ENCODE measurements around the gene ZFP1. TPM values are rescaled to one million over a fixed set of nuclear protein-coding genes. Genes with fewer than 3 reads are reported as not detected.
"Not testable (repeated sequence)": the region's sequence is repeated elsewhere in the genome, so short reads cannot be mapped to it uniquely, and the experiment has no call there.

ZFP1 gene
- total RNA-seq, 1 donor from 2014 or later: 14.0 TPM

GRCh38 chr16:75116081-75116910, 32.0 kb upstream of the ZFP1 start, which contains the start of gene LDHD:
LDHD (minus strand) TSS chr16:75116780; CDS start chr16:75116720, 60 bp downstream.
- DNase-seq (ENCODE audit: low spot score): no peak
- Mint-ChIP-seq H3K36me3 (ENCODE audit: low read depth) (no peaks in the 10 kb centered on the region), H3K4me3 (ENCODE audit: low read depth) (peak within 1 kb of the TSS; percentile 54), H3K9me3 (peaks cover 2% of the 10 kb centered on the region), H3K4me1 (ENCODE audit: low read depth) (peaks cover 3% of the 10 kb centered on the region), H3K27me3 (ENCODE audit: low read depth) (no peaks in the 10 kb centered on the region), H3K27ac (no peak within 1 kb of the TSS)
- intact Hi-C loops (cut with micrococcal nuclease): loop anchor here (10.0 kb wide), 1 partner anchor 411 kb away; the partner anchor contains the start of gene MLKL

- DNase-seq (ENCODE audit: low spot score): no peak
- Mint-ChIP-seq H3K27ac (no peak overlapping the region), H3K36me3 (ENCODE audit: low read depth) (no peaks in the 10 kb centered on the region), H3K9me3 (peaks cover 8% of the 10 kb centered on the region), H3K4me1 (ENCODE audit: low read depth) (peaks cover under 1% of the 10 kb centered on the region), H3K27me3 (ENCODE audit: low read depth) (no peaks in the 10 kb centered on the region), H3K4me3 (ENCODE audit: low read depth) (no peak overlapping the region)
- intact Hi-C loops (cut with micrococcal nuclease): loop anchor here (10.0 kb wide), 1 partner anchor 412 kb away; the partner anchor contains the start of gene MLKL
Observed at GRCh38 chr16:75116911-75117245, 31.4 kb upstream of the ZFP1 start.

GRCh38 chr16:75118943-75119539, 29.3 kb upstream of the ZFP1 start:
- H3K4me1 Mint-ChIP-seq (ENCODE audit: low read depth): no peaks in the 10 kb centered on the region
- no peak overlapping the region for H3K4me3 Mint-ChIP-seq (ENCODE audit: low read depth)
- intact Hi-C loops (cut with micrococcal nuclease): loop anchor here (10.0 kb wide), 1 partner anchor 414 kb away; the partner anchor contains the start of gene MLKL
- H3K36me3 Mint-ChIP-seq (ENCODE audit: low read depth): peaks cover 3% of the 10 kb centered on the region
- DNase-seq (ENCODE audit: low spot score): no peak
- no peak overlapping the region for H3K27ac Mint-ChIP-seq
- peaks cover 16% of the 10 kb centered on the region for H3K9me3 Mint-ChIP-seq
- H3K27me3 Mint-ChIP-seq (ENCODE audit: low read depth): no peaks in the 10 kb centered on the region

- no peak overlapping the region for H3K27ac Mint-ChIP-seq
- H3K36me3 Mint-ChIP-seq (ENCODE audit: low read depth): peaks cover 3% of the 10 kb centered on the region
- no peak overlapping the region for H3K4me3 Mint-ChIP-seq (ENCODE audit: low read depth)
- intact Hi-C loops (cut with micrococcal nuclease): no loop called here
- H3K9me3 Mint-ChIP-seq: peaks cover 16% of the 10 kb centered on the region
- DNase-seq (ENCODE audit: low spot score): no peak
- H3K27me3 Mint-ChIP-seq (ENCODE audit: low read depth): no peaks in the 10 kb centered on the region
- H3K4me1 Mint-ChIP-seq (ENCODE audit: low read depth): no peaks in the 10 kb centered on the region
Observed at GRCh38 chr16:75120253-75120652, 28.1 kb upstream of the ZFP1 start.

- Mint-ChIP-seq H3K27ac (no peak overlapping the region), H3K4me3 (ENCODE audit: low read depth) (no peak overlapping the region), H3K27me3 (ENCODE audit: low read depth) (no peaks in the 10 kb centered on the region), H3K4me1 (ENCODE audit: low read depth) (no peaks in the 10 kb centered on the region), H3K36me3 (ENCODE audit: low read depth) (peaks cover 3% of the 10 kb centered on the region), H3K9me3 (peaks cover 19% of the 10 kb centered on the region)
- no peak for DNase-seq (ENCODE audit: low spot score)
- intact Hi-C loops (cut with micrococcal nuclease): no loop called here
Observed at GRCh38 chr16:75121949-75122568, 26.3 kb upstream of the ZFP1 start.

GRCh38 chr16:75122609-75123008, 25.7 kb upstream of the ZFP1 start:
- no peak for DNase-seq (ENCODE audit: low spot score)
- Mint-ChIP-seq H3K27ac (no peak overlapping the region), H3K9me3 (peaks cover 24% of the 10 kb centered on the region), H3K4me3 (ENCODE audit: low read depth) (no peak overlapping the region), H3K27me3 (ENCODE audit: low read depth) (no peaks in the 10 kb centered on the region), H3K4me1 (ENCODE audit: low read depth) (no peaks in the 10 kb centered on the region), H3K36me3 (ENCODE audit: low read depth) (peaks cover 3% of the 10 kb centered on the region)
- intact Hi-C loops (cut with micrococcal nuclease): no loop called here

- intact Hi-C loops (cut with micrococcal nuclease): no loop called here
- Mint-ChIP-seq H3K36me3 (ENCODE audit: low read depth) (no peaks in the 10 kb centered on the region), H3K27me3 (ENCODE audit: low read depth) (peaks cover 4% of the 10 kb centered on the region), H3K4me3 (ENCODE audit: low read depth) (no peak overlapping the region), H3K4me1 (ENCODE audit: low read depth) (peaks cover 4% of the 10 kb centered on the region), H3K27ac (no peak overlapping the region), H3K9me3 (peaks cover 18% of the 10 kb centered on the region)
- no peak for DNase-seq (ENCODE audit: low spot score)
Observed at GRCh38 chr16:75127713-75128415, 20.5 kb upstream of the ZFP1 start.

GRCh38 chr16:75129421-75130149, 18.7 kb upstream of the ZFP1 start:
- intact Hi-C loops (cut with micrococcal nuclease); H3K4me3 Mint-ChIP-seq (ENCODE audit: low read depth); H3K4me1 Mint-ChIP-seq (ENCODE audit: low read depth); H3K36me3 Mint-ChIP-seq (ENCODE audit: low read depth); H3K27me3 Mint-ChIP-seq (ENCODE audit: low read depth); DNase-seq (ENCODE audit: low spot score); H3K27ac Mint-ChIP-seq: not testable (repeated sequence)
- peaks cover 18% of the 10 kb centered on the region for H3K9me3 Mint-ChIP-seq

GRCh38 chr16:75130150-75130771, 18.1 kb upstream of the ZFP1 start:
- intact Hi-C loops (cut with micrococcal nuclease): no loop called here
- Mint-ChIP-seq H3K4me1 (ENCODE audit: low read depth) (peaks cover 4% of the 10 kb centered on the region), H3K27me3 (ENCODE audit: low read depth) (peaks cover 4% of the 10 kb centered on the region), H3K9me3 (peaks cover 18% of the 10 kb centered on the region), H3K27ac (no peak overlapping the region), H3K36me3 (ENCODE audit: low read depth) (no peaks in the 10 kb centered on the region), H3K4me3 (ENCODE audit: low read depth) (no peak overlapping the region)
- DNase-seq (ENCODE audit: low spot score): no peak

- H3K4me1 Mint-ChIP-seq (ENCODE audit: low read depth): peaks cover 4% of the 10 kb centered on the region
- DNase-seq (ENCODE audit: low spot score): no peak
- H3K27ac Mint-ChIP-seq: no peak overlapping the region
- H3K36me3 Mint-ChIP-seq (ENCODE audit: low read depth): no peaks in the 10 kb centered on the region
- peaks cover 4% of the 10 kb centered on the region for H3K27me3 Mint-ChIP-seq (ENCODE audit: low read depth)
- no peak overlapping the region for H3K4me3 Mint-ChIP-seq (ENCODE audit: low read depth)
- intact Hi-C loops (cut with micrococcal nuclease): no loop called here
- H3K9me3 Mint-ChIP-seq: peaks cover 18% of the 10 kb centered on the region
Observed at GRCh38 chr16:75131081-75131480, 17.2 kb upstream of the ZFP1 start.

GRCh38 chr16:75138233-75138632, 10.1 kb upstream of the ZFP1 start:
- no peak for DNase-seq (ENCODE audit: low spot score)
- H3K27ac Mint-ChIP-seq: no peak overlapping the region
- no peak overlapping the region for H3K4me3 Mint-ChIP-seq (ENCODE audit: low read depth)
- no peaks in the 10 kb centered on the region for H3K27me3 Mint-ChIP-seq (ENCODE audit: low read depth)
- no peaks in the 10 kb centered on the region for H3K9me3 Mint-ChIP-seq
- H3K4me1 Mint-ChIP-seq (ENCODE audit: low read depth): peaks cover 5% of the 10 kb centered on the region
- no peaks in the 10 kb centered on the region for H3K36me3 Mint-ChIP-seq (ENCODE audit: low read depth)
- intact Hi-C loops (cut with micrococcal nuclease): no loop called here

GRCh38 chr16:75138636-75139035, 9.7 kb upstream of the ZFP1 start:
- H3K9me3 Mint-ChIP-seq: no peaks in the 10 kb centered on the region
- no peaks in the 10 kb centered on the region for H3K36me3 Mint-ChIP-seq (ENCODE audit: low read depth)
- no peaks in the 10 kb centered on the region for H3K27me3 Mint-ChIP-seq (ENCODE audit: low read depth)
- H3K27ac Mint-ChIP-seq: no peak overlapping the region
- no peak for DNase-seq (ENCODE audit: low spot score)
- H3K4me3 Mint-ChIP-seq (ENCODE audit: low read depth): no peak overlapping the region
- peaks cover 5% of the 10 kb centered on the region for H3K4me1 Mint-ChIP-seq (ENCODE audit: low read depth)
- intact Hi-C loops (cut with micrococcal nuclease): no loop called here

All from activated T-helper 2 cell treated with anti-CD3 and anti-CD28 coated beads, Interferon-gamma antibody, Interleukin-2, Interleukin-4, amounts not matched to agents 10 μg/mL and 5 μg/mL and 100 μg/mL, durations not matched to agents 14 hours and 24 hours and 36 hours (primary cell).